HG03066 (cell line): ENCODE measurements around the gene COMMD1.
A peak's percentile ranks its signal among the peaks of the same experiment; 100 is the strongest.
"Not testable (repeated sequence)": the region's sequence is repeated elsewhere in the genome, so short reads cannot be mapped to it uniquely, and the experiment has no call there.

ENCODE experiments used
- ATAC-seq: cut with Tn5 transposase; IDR thresholded peaks from one replicate; pipeline ENCODE4 v1.9.1; 2021; ENCODE audit warnings: low read depth; ENCODE audit not compliant: unreplicated experiment

The COMMD1 gene

GRCh38 chr2:61962095-61962984, 56.9 kb downstream of the COMMD1 start:
- no peak for ATAC-seq

- no peak for ATAC-seq
Measured at GRCh38 chr2:61966087-61966727, 60.7 kb downstream of the COMMD1 start.

- ATAC-seq: no peak
Measured at GRCh38 chr2:61967262-61967661, 61.8 kb downstream of the COMMD1 start.

GRCh38 chr2:61969376-61969775, 63.9 kb downstream of the COMMD1 start:
- ATAC-seq: no peak

- no peak for ATAC-seq
Measured at GRCh38 chr2:61970807-61971556, 65.5 kb downstream of the COMMD1 start.

GRCh38 chr2:61978522-61978921, 73.0 kb downstream of the COMMD1 start:
- no peak for ATAC-seq

- no peak for ATAC-seq
Measured at GRCh38 chr2:61980758-61981157, 75.3 kb downstream of the COMMD1 start.

GRCh38 chr2:61984682-61985081, 79.2 kb downstream of the COMMD1 start:
- ATAC-seq: no peak

GRCh38 chr2:61988462-61989366, 83.2 kb downstream of the COMMD1 start:
- ATAC-seq: no peak

- no peak for ATAC-seq
Measured at GRCh38 chr2:61993422-61994024, 88.0 kb downstream of the COMMD1 start.

- no peak for ATAC-seq
Measured at GRCh38 chr2:61994531-61994930, 89.1 kb downstream of the COMMD1 start.

GRCh38 chr2:61995065-61995464, 89.6 kb downstream of the COMMD1 start:
- ATAC-seq: no peak

GRCh38 chr2:61995515-61995914, 90.0 kb downstream of the COMMD1 start:
- peak; percentile 81 for ATAC-seq

- no peak for ATAC-seq
Measured at GRCh38 chr2:61998426-61998825, 93.0 kb downstream of the COMMD1 start.

GRCh38 chr2:62000538-62000937, 95.1 kb downstream of the COMMD1 start:
- no peak for ATAC-seq

- ATAC-seq: no peak
Measured at GRCh38 chr2:62001431-62001830, 96.0 kb downstream of the COMMD1 start.

GRCh38 chr2:62004428-62004827, 99.0 kb downstream of the COMMD1 start:
- not testable (repeated sequence) for ATAC-seq

GRCh38 chr2:62007555-62007954, 102.1 kb downstream of the COMMD1 start:
- ATAC-seq: no peak

GRCh38 chr2:62010632-62011256, 105.3 kb downstream of the COMMD1 start:
- ATAC-seq: no peak
